Measurements from ENCODE around the gene RCOR1.

DNA sequence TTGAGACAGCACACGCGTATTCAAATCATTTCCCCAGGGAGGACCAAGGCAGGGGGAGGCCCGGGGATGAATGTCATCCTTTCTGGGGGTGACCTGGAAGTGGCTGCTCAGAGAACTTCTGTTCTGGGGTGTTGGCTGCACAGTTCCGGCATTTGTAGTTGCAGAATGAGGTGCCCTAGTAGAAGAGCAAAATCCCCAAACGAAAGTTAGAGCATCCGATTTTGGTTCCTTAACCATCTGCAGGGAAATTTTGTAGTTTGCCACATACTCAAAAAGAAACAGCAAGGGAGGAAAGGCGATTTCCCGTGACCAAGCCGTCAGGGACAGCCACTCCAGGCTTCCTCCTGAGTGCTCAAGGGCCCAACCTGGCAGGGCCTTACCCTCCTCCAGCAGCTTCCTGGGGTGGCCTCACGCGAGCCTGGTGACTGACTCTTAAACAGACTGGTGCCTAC lies 171.8 kb downstream of the RCOR1 start:
- TF ChIP-seq SUZ12 (IDR thresholded peaks at IDR 0.05), result no peak
- no peak for TF ChIP-seq NFRKB (IDR thresholded peaks at IDR 0.05)
- no peak for TF ChIP-seq ELF4 (IDR thresholded peaks at IDR 0.05)
- TF ChIP-seq FOXK2 (IDR thresholded peaks at IDR 0.05), result no peak
- no peak for TF ChIP-seq FOXA1 (IDR thresholded peaks at IDR 0.05)
- no peak for TF ChIP-seq SP1 (IDR thresholded peaks at IDR 0.05)
- no peak for TF ChIP-seq TARDBP (IDR thresholded peaks at IDR 0.05)
- no peak for TF ChIP-seq BHLHE40 (IDR thresholded peaks at IDR 0.05; ENCODE audit: borderline replicate concordance)
- no peak for TF ChIP-seq FOXM1 (IDR thresholded peaks at IDR 0.05; ENCODE audit: borderline replicate concordance)
- no peak for TF ChIP-seq ZNF384 (IDR thresholded peaks at IDR 0.05)
- TF ChIP-seq, protein P1, sequence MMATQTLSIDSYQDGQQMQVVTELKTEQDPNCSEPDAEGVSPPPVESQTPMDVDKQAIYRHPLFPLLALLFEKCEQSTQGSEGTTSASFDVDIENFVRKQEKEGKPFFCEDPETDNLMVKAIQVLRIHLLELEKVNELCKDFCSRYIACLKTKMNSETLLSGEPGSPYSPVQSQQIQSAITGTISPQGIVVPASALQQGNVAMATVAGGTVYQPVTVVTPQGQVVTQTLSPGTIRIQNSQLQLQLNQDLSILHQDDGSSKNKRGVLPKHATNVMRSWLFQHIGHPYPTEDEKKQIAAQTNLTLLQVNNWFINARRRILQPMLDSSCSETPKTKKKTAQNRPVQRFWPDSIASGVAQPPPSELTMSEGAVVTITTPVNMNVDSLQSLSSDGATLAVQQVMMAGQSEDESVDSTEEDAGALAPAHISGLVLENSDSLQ (IDR thresholded peaks at IDR 0.05), result no peak
- TF ChIP-seq CTBP1 (IDR thresholded peaks at IDR 0.05; ENCODE audit: borderline replicate concordance), result no peak
